Osteoblast (primary cell): ENCODE results near the gene ALPL. TPM values are rescaled to one million over a fixed set of nuclear protein-coding genes. Genes with fewer than 3 reads are reported as not detected.
"Not testable (repeated sequence)": the region's sequence is repeated elsewhere in the genome, so short reads cannot be mapped to it uniquely, and the experiment has no call there.

Experiments
- DNase-seq: peaks from one replicate; pipeline ENCODE4 v3.0.0; 2011; ENCODE audit warnings: low spot score, mixed read lengths; ENCODE audit not compliant: insufficient read length; ENCODE audit errors: missing footprints
- H2AFZ ChIP-seq: 2 replicates; pipeline ENCODE4 v1.6.0; 2011; ENCODE audit warnings: mild to moderate bottlenecking, low read length
- H3K27ac ChIP-seq: 2 replicates; pipeline ENCODE4 v1.5.1; 2011; ENCODE audit warnings: mild to moderate bottlenecking, low read depth, low read length, moderate library complexity
- H3K27me3 ChIP-seq: 2 replicates; pipeline ENCODE4 v1.6.0; 2012; ENCODE audit warnings: mild to moderate bottlenecking, control low read depth, inconsistent platforms, low read length, moderate library complexity; ENCODE audit not compliant: insufficient read depth
- H3K36me3 ChIP-seq: 2 replicates; pipeline ENCODE4 v1.5.1; 2011; ENCODE audit warnings: mild to moderate bottlenecking, low read length, control low read depth, moderate library complexity; ENCODE audit not compliant: insufficient read depth
- H3K4me1 ChIP-seq: 2 replicates; pipeline ENCODE4 v1.5.1; 2011; ENCODE audit warnings: mild to moderate bottlenecking, low read length, control low read depth, moderate library complexity; ENCODE audit not compliant: insufficient read depth
- H3K4me2 ChIP-seq: 2 replicates; pipeline ENCODE4 v1.6.0; 2011; ENCODE audit warnings: mild to moderate bottlenecking, low read length; ENCODE audit not compliant: insufficient read depth
- H3K4me3 ChIP-seq: fragments of 200-600 bp; sonication (generic); 3 replicates; pipeline ENCODE4 v1.5.1; 2012; ENCODE audit warnings: mild to moderate bottlenecking, low read length, inconsistent platforms; ENCODE audit not compliant: insufficient read depth
- H3K79me2 ChIP-seq: 2 replicates; pipeline ENCODE4 v1.6.0; 2012; ENCODE audit warnings: mild to moderate bottlenecking, low read length, control low read depth, inconsistent platforms; ENCODE audit not compliant: insufficient read depth
- H3K9me3 ChIP-seq: 2 replicates; pipeline ENCODE4 v1.5.1; 2011; ENCODE audit warnings: low read depth, low read length, control low read depth
- H4K20me1 ChIP-seq: 2 replicates; pipeline ENCODE4 v1.6.0; 2012; ENCODE audit warnings: mild to moderate bottlenecking, low read length, control low read depth; ENCODE audit not compliant: insufficient read depth
- CTCF ChIP-seq: IDR thresholded peaks from 2 replicates; pipeline ENCODE4 v1.5.1; 2011; ENCODE audit warnings: mild to moderate bottlenecking, low read depth, low read length, moderate library complexity; ENCODE audit errors: extremely low read depth
- total RNA-seq: library from RNA; depleted of rRNA; stranded (reverse); fragments of >200 nt; gene quantifications from 2 replicates; pipeline ENCODE4 v1.2.3, GENCODE V29; 2012

ALPL gene
- total RNA-seq, 1 donor: 8.0 TPM

DNA sequence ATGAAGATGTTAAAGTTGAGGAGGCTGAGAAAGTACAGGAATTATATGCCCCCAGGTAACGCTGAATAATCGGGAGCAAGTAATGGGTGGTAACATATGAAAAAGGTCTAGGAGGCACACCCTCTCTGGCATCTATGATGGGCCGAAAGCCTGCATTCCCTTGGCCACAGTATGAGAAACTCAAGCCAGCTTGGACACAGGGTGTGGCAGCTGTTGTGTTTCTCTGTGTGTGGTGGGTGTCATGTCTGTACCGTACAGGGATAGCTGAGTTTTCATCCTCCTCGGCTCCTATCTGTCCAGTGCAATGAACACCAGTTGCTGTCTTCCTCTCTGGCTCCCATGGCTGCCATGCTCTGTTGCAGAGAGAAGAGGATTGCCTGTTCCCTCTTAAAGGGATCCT is 36.4 kb upstream of the ALPL start:
- TF ChIP-seq CTCF: no peak
- DNase-seq: no peak
- H3K79me2 ChIP-seq: no peaks in the 10 kb centered on the region

DNA sequence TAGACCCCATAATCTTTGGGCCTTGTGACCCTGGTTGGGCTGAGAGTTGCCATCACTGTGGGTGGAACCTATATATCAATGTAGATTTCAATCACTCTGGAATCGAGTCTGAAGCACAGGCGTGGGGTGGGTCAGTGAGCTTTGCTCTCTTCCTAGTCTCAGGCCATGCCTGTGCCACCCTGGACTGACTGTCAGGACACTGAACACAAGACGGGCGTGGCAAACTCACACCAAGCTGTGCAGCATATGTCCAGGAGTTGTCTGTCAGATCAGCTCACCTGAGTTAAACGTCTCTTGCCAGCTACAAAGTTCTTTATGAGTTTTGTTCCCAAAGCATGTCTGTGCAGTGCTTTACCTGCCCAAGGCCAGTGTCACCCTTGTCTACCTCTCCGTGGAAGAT is 30.9 kb upstream of the ALPL start:
- H3K79me2 ChIP-seq: no peaks in the 10 kb centered on the region
- H2AFZ ChIP-seq: no peak overlapping the region
- H3K4me2 ChIP-seq: no peak overlapping the region
- H3K36me3 ChIP-seq: peaks cover 20% of the 10 kb centered on the region
- DNase-seq: no peak
- TF ChIP-seq CTCF: no peak
- no peaks in the 10 kb centered on the region for H3K9me3 ChIP-seq
- H3K4me1 ChIP-seq: no peaks in the 10 kb centered on the region
- no peak overlapping the region for H3K4me3 ChIP-seq
- H3K27ac ChIP-seq: no peak overlapping the region
- no peaks in the 10 kb centered on the region for H3K27me3 ChIP-seq
- peaks cover 2% of the 10 kb centered on the region for H4K20me1 ChIP-seq

More for the DNA sequence above, 36.4 kb upstream of the ALPL start:
- no peak overlapping the region for H2AFZ ChIP-seq
- no peak overlapping the region for H3K27ac ChIP-seq
- H4K20me1 ChIP-seq: peaks cover 2% of the 10 kb centered on the region
- no peaks in the 10 kb centered on the region for H3K4me1 ChIP-seq
- no peak overlapping the region for H3K4me2 ChIP-seq
- H3K36me3 ChIP-seq: peaks cover 11% of the 10 kb centered on the region
- no peaks in the 10 kb centered on the region for H3K9me3 ChIP-seq
- no peaks in the 10 kb centered on the region for H3K27me3 ChIP-seq
- H3K4me3 ChIP-seq: no peak overlapping the region

DNA sequence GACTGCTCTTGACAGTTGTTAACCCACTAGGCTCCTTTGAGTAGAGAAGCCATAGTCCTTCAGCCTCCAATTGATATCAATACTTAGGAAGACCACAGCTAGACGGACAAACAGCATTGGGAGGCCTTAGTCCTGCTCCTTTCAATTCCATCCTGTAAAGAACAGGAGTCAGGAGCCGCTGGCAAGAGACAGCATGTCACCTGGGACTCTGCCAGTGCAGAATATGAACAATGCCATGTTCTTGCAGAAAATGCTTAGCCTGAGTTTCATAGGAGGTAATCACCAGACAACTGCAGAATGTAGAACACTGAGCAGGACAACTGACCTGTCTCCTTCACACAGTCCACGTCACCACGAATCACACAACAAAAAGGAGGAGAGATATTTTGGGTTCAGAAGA is 25.3 kb upstream of the ALPL start:
- DNase-seq, H3K36me3 ChIP-seq, H3K4me3 ChIP-seq, H3K27ac ChIP-seq, H3K9me3 ChIP-seq, H3K27me3 ChIP-seq, H4K20me1 ChIP-seq, H3K4me1 ChIP-seq, H3K79me2 ChIP-seq, H3K4me2 ChIP-seq, H2AFZ ChIP-seq: not testable (repeated sequence)

DNA sequence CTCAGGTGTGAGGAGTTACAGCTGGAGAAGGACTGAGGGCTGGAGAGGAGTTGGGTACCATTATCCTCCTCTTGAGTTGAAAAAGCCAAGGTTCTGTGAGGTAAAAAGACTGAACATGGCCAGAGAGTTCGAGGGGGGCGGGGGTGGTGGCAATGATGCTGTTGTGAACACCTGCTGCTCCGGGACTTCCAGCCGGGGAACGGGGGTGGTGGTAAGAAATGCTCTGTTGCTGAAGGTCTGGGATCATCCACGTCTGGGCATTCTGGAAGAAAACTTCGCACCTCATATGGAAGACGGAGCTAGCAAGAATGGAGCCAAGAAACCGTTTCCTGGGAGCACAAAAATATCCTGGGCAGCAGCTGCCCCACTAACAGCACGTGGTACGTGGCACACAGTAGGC is 20.1 kb upstream of the ALPL start:
- Histone ChIP-seq H3K4me3 (no peak overlapping the region), H4K20me1 (no peaks in the 10 kb centered on the region), H3K36me3 (no peaks in the 10 kb centered on the region), H3K27me3 (peaks cover 25% of the 10 kb centered on the region), H3K27ac (no peak overlapping the region), H2AFZ (no peak overlapping the region), H3K4me1 (no peaks in the 10 kb centered on the region), H3K79me2 (no peaks in the 10 kb centered on the region), H3K9me3 (no peaks in the 10 kb centered on the region), H3K4me2 (no peak overlapping the region)
- DNase-seq: no peak
- TF ChIP-seq CTCF: no peak
